Left ventricle myocardium inferior (tissue), 1 donor: ENCODE measurements around the gene DPYSL5. TPM values are rescaled to one million over a fixed set of nuclear protein-coding genes. Genes with fewer than 3 reads are reported as not detected.

Source experiments
- DNase-seq: peaks from one replicate; pipeline ENCODE4 v3.0.0-alpha.2; 2020
- H3K27ac ChIP-seq: fragments of 200-600 bp; replicated peaks from 2 replicates; pipeline ENCODE4 v1.8.0; 2021
- H3K27me3 ChIP-seq: fragments of 200-600 bp; 2 replicates; pipeline ENCODE4 v1.8.0; 2021; ENCODE audit warnings: low read depth
- H3K36me3 ChIP-seq: fragments of 200-600 bp; 2 replicates; pipeline ENCODE4 v1.8.0; 2021
- H3K4me1 ChIP-seq: fragments of 200-600 bp; 2 replicates; pipeline ENCODE4 v1.8.0; 2021
- H3K4me3 ChIP-seq: fragments of 200-600 bp; 2 replicates; pipeline ENCODE4 v1.8.0; 2021; ENCODE audit warnings: mild to moderate bottlenecking, moderate library complexity
- H3K9me3 ChIP-seq: fragments of 200-600 bp; replicated peaks from 2 replicates; pipeline ENCODE4 v1.8.0; 2021
- intact Hi-C: fragments of 100-400 bp; cut with micrococcal nuclease; formaldehyde crosslinking; loops from one replicate; pipeline ENCODE4 v1.11.0; 2022
- total RNA-seq: library from RNA; stranded (reverse); fragmentation: NEBNext Ultra II Directional; extraction: Animal tissue kit (Norgen Biotek cat#: 25700); gene quantifications from one replicate; pipeline ENCODE4 v1.2.1, GENCODE V29; 2021
- TF ChIP-seq, protein P1 (sequence below): fragments of 200-600 bp; IDR thresholded peaks from 2 replicates; pipeline ENCODE4 v1.8.0; 2021; ENCODE audit warnings: antibody characterized with exemption, mild to moderate bottlenecking, borderline replicate concordance
- donor health status: DM: no; HTN: yes; CAD: no; lungs with severe emphysema.

Gene DPYSL5
- total RNA-seq, 1 donor from 2014 or later: not detected

DNA sequence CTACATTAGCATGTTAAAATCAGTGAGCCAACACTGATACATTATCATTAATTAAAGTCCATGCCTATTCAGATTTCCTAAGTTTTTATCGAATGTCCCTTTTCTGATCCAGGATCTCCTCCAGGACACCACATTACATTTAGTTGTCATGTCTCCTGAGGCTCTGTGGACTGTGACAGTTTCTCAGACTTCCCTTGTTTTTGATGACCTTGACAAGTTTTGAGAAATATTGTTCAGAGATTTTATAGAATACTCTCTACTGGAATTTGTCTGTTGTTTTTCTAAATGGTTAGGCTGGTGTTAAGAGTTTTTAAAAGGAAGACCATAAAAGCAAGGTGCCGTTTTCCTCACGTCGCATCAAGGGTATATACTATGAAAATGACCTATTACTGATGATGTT lies 106.2 kb downstream of the DPYSL5 start:
- DNase-seq: no peak
- no peak overlapping the region for H3K27ac ChIP-seq
- TF ChIP-seq, protein P1, sequence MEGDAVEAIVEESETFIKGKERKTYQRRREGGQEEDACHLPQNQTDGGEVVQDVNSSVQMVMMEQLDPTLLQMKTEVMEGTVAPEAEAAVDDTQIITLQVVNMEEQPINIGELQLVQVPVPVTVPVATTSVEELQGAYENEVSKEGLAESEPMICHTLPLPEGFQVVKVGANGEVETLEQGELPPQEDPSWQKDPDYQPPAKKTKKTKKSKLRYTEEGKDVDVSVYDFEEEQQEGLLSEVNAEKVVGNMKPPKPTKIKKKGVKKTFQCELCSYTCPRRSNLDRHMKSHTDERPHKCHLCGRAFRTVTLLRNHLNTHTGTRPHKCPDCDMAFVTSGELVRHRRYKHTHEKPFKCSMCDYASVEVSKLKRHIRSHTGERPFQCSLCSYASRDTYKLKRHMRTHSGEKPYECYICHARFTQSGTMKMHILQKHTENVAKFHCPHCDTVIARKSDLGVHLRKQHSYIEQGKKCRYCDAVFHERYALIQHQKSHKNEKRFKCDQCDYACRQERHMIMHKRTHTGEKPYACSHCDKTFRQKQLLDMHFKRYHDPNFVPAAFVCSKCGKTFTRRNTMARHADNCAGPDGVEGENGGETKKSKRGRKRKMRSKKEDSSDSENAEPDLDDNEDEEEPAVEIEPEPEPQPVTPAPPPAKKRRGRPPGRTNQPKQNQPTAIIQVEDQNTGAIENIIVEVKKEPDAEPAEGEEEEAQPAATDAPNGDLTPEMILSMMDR: no peak
- H3K36me3 ChIP-seq: no peaks in the 10 kb centered on the region
- peaks cover 68% of the 10 kb centered on the region for H3K27me3 ChIP-seq
- no peak overlapping the region for H3K4me3 ChIP-seq
- intact Hi-C loops: no loop called here
- H3K9me3 ChIP-seq: no peaks in the 10 kb centered on the region
- no peaks in the 10 kb centered on the region for H3K4me1 ChIP-seq

DNA sequence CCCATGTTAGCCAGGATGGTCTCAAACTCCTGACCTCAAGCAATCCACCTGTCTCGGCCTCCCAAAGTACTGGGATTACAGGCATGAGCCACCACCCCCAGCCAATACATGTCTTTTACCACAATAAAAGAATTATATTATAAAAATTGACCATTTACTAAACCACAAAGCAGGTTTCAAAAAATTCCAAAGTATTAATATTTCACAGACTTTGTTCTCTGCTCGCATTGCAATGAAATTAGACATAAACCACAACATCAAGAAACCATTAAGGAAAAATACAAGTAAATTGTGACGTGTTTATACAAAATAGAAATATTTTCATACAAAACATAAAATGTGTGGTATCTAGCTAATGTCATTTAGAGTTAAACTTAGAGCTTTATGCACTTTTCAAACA lies 109.1 kb downstream of the DPYSL5 start:
- Histone ChIP-seq H3K9me3 (no peaks in the 10 kb centered on the region), H3K27me3 (peaks cover 85% of the 10 kb centered on the region), H3K4me3 (no peak overlapping the region), H3K27ac (no peak overlapping the region), H3K36me3 (no peaks in the 10 kb centered on the region), H3K4me1 (peaks cover 7% of the 10 kb centered on the region)
- TF ChIP-seq, protein P1: no peak
- intact Hi-C loops: no loop called here
- no peak for DNase-seq

DNA sequence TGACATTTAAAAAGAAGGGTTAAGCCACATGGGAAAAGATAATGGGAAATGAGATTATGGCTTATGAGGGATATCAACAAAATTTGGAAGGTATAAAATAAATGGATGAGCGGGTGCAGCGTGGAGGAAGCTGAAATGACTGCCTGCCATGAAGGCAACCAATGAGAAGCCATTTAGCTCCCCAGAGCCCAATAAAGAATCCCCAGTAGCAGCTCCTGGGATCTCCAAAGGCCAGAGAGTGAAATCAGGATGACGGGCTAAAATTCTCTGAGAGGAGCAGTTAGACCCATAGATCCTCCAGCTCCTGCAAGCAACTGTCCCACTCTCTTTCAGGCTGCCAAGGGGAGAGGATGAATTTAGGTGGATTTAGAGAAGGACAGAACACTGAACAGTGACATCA lies 109.6 kb downstream of the DPYSL5 start:
- TF ChIP-seq, protein P1: no peak
- no peak for DNase-seq
- Histone ChIP-seq H3K36me3 (no peaks in the 10 kb centered on the region), H3K4me3 (no peak overlapping the region), H3K9me3 (no peaks in the 10 kb centered on the region), H3K4me1 (peaks cover 7% of the 10 kb centered on the region), H3K27ac (no peak overlapping the region), H3K27me3 (peaks cover 85% of the 10 kb centered on the region)
- intact Hi-C loops: no loop called here

- H3K27ac ChIP-seq: no peak overlapping the region
- H3K36me3 ChIP-seq: no peaks in the 10 kb centered on the region
- H3K4me1 ChIP-seq: peaks cover 7% of the 10 kb centered on the region
- TF ChIP-seq, protein P1: no peak
- H3K4me3 ChIP-seq: no peak overlapping the region
- H3K9me3 ChIP-seq: no peaks in the 10 kb centered on the region
- no peak for DNase-seq
- H3K27me3 ChIP-seq: peaks cover 74% of the 10 kb centered on the region
- intact Hi-C loops: no loop called here
These were observed 111.4 kb downstream of the DPYSL5 start for GRCh38 chr2:26959331-26959730.

- Histone ChIP-seq H3K27ac (no peak overlapping the region), H3K4me3 (no peak overlapping the region), H3K36me3 (no peaks in the 10 kb centered on the region), H3K4me1 (peaks cover 8% of the 10 kb centered on the region), H3K27me3 (peaks cover 32% of the 10 kb centered on the region), H3K9me3 (no peaks in the 10 kb centered on the region)
- intact Hi-C loops: loop anchor here (5.0 to 10.0 kb wide), 2 partner anchors 53 to 120 kb away; partner anchors contain the start of gene KHK
- TF ChIP-seq, protein P1: no peak
- no peak for DNase-seq
These were observed 116.7 kb downstream of the DPYSL5 start for GRCh38 chr2:26964446-26965130.
